Endothelial cell of umbilical vein (primary cell): ENCODE results near the gene ZNF428.

Experiments used
- CTCF ChIP-seq, 2 donors: IDR thresholded peaks; 1 replicate in 1 of 2; 2 replicates in 1 of 2; pipeline ENCODE4 v1.5.1; 2011; ENCODE audit warnings: low read length in 2 of 2, mild to moderate bottlenecking in 2 of 2, moderate library complexity in 2 of 2, control low read depth in 1 of 2, inconsistent platforms in 1 of 2, low read depth in 1 of 2; ENCODE audit not compliant: insufficient read depth in 1 of 2; ENCODE audit errors: extremely low read depth in 1 of 2
- EZH2 ChIP-seq: IDR thresholded peaks from 2 replicates; pipeline ENCODE4 v1.6.1; 2012; ENCODE audit warnings: borderline replicate concordance, low read depth, mild to moderate bottlenecking, moderate library complexity, low read length, inconsistent platforms; ENCODE audit not compliant: severe bottlenecking
- JUN ChIP-seq: IDR thresholded peaks from 2 replicates; pipeline ENCODE4 v1.6.1; 2011; ENCODE audit warnings: borderline replicate concordance, low read depth; ENCODE audit not compliant: insufficient read length, insufficient read depth
- POLR2A ChIP-seq: IDR thresholded peaks from 2 replicates; pipeline ENCODE4 v1.6.1; 2012; ENCODE audit warnings: low read depth, mild to moderate bottlenecking, control low read depth, low read length
- POLR2AphosphoS5 ChIP-seq: IDR thresholded peaks from 2 replicates; pipeline ENCODE4 v1.6.1; 2012; ENCODE audit warnings: low read depth, mild to moderate bottlenecking, control low read depth, low read length, moderate library complexity; ENCODE audit not compliant: insufficient read depth

GRCh38 chr19:43628646-43629326 lies 9.4 kb upstream of the ZNF428 start:
- TF ChIP-seq POLR2AphosphoS5 (no peak), CTCF (IDR thresholded peaks at IDR 0.05; ENCODE audit: extremely low read depth in 1 of 2, insufficient read depth in 1 of 2, low read depth in 1 of 2, low read length in 2 of 2) (no peak), JUN (no peak), EZH2 (no peak), POLR2A (no peak)
